RWPE2 (cell line): Measurements from ENCODE around the gene PAX8.
A peak's percentile ranks its signal among the peaks of the same experiment; 100 is the strongest.
"Not testable (repeated sequence)": the region's sequence is repeated elsewhere in the genome, so short reads cannot be mapped to it uniquely, and the experiment has no call there.

Source experiments
- ATAC-seq: fragments of 200-7000 bp; cut with Tn5 transposase; 3 replicates; pipeline ENCODE4 v1.9.1; 2021; ENCODE audit warnings: low read depth
- DNase-seq: peaks from one replicate; pipeline ENCODE4 v3.0.0-alpha.2; 2020; ENCODE audit warnings: low spot score
- H3K27ac ChIP-seq: fragments of 450-650 bp; 2 replicates; pipeline ENCODE4 v1.5.1; 2017; ENCODE audit warnings: mild to moderate bottlenecking; ENCODE audit not compliant: poor library complexity, severe bottlenecking
- H3K27me3 ChIP-seq: fragments of 250-450 bp; sonication (Bioruptor Pico); 2 replicates; pipeline ENCODE4 v1.5.1; 2021; ENCODE audit warnings: mild to moderate bottlenecking, moderate library complexity; ENCODE audit not compliant: insufficient read depth, poor library complexity, severe bottlenecking
- H3K36me3 ChIP-seq: fragments of 250-450 bp; sonication (Bioruptor Pico); 2 replicates; pipeline ENCODE4 v1.5.1; 2020; ENCODE audit warnings: low read depth, mild to moderate bottlenecking, moderate library complexity
- H3K4me1 ChIP-seq: fragments of 250-450 bp; sonication (Bioruptor Pico); 2 replicates; pipeline ENCODE4 v1.5.1; 2021; ENCODE audit warnings: mild to moderate bottlenecking, moderate library complexity; ENCODE audit not compliant: insufficient read depth, poor library complexity, severe bottlenecking
- H3K4me3 ChIP-seq: fragments of 250-450 bp; sonication (Bioruptor Pico); 2 replicates; pipeline ENCODE4 v1.5.1; 2021; ENCODE audit warnings: mild to moderate bottlenecking, moderate library complexity; ENCODE audit not compliant: severe bottlenecking
- H3K9me3 ChIP-seq: fragments of 250-450 bp; sonication (Bioruptor Pico); 2 replicates; pipeline ENCODE4 v1.5.1; 2021; ENCODE audit warnings: mild to moderate bottlenecking, moderate library complexity; ENCODE audit not compliant: severe bottlenecking
- CTCF ChIP-seq: fragments of 450-650 bp; IDR thresholded peaks from one replicate; pipeline ENCODE4 v1.5.1; 2017; ENCODE audit warnings: mild to moderate bottlenecking, moderate library complexity; ENCODE audit not compliant: poor library complexity, severe bottlenecking

PAX8 gene

GRCh38 chr2:113236367-113237159, 42.2 kb downstream of the PAX8 start:
- no peak for TF ChIP-seq CTCF
- ATAC-seq (no peak), DNase-seq (no peak)
- H3K27me3 ChIP-seq = no peaks in the 10 kb centered on the region
- peaks cover 22% of the 10 kb centered on the region for H3K4me1 ChIP-seq
- no peak overlapping the region for H3K4me3 ChIP-seq
- H3K9me3 ChIP-seq = no peaks in the 10 kb centered on the region
- H3K36me3 ChIP-seq = no peaks in the 10 kb centered on the region
- H3K27ac ChIP-seq = no peak overlapping the region

- H3K9me3 ChIP-seq, H3K27me3 ChIP-seq, H3K36me3 ChIP-seq, ATAC-seq, DNase-seq, H3K4me3 ChIP-seq, H3K27ac ChIP-seq: not testable (repeated sequence)
- peaks cover 16% of the 10 kb centered on the region for H3K4me1 ChIP-seq
Observed at GRCh38 chr2:113235347-113236226, 43.1 kb downstream of the PAX8 start.

- no peak for ATAC-seq
- no peak for DNase-seq
- H3K4me3 ChIP-seq = no peak overlapping the region
- H3K27me3 ChIP-seq = no peaks in the 10 kb centered on the region
- H3K4me1 ChIP-seq = peaks cover 8% of the 10 kb centered on the region
- H3K9me3 ChIP-seq = no peaks in the 10 kb centered on the region
- H3K36me3 ChIP-seq = no peaks in the 10 kb centered on the region
- no peak for TF ChIP-seq CTCF
- no peak overlapping the region for H3K27ac ChIP-seq
Observed at GRCh38 chr2:113234721-113235346, 43.9 kb downstream of the PAX8 start.

GRCh38 chr2:113233593-113234550, 44.8 kb downstream of the PAX8 start:
- DNase-seq = no peak
- Histone ChIP-seq H3K4me3 (no peak overlapping the region), H3K9me3 (no peaks in the 10 kb centered on the region), H3K36me3 (no peaks in the 10 kb centered on the region), H3K4me1 (no peaks in the 10 kb centered on the region), H3K27ac (no peak overlapping the region), H3K27me3 (no peaks in the 10 kb centered on the region)
- peak; percentile 49; the same call in 1 of the 3 replicates for ATAC-seq
- no peak for TF ChIP-seq CTCF
